ENCODE measurements around the gene RGS14. TPM values are rescaled to one million over a fixed set of nuclear protein-coding genes. Genes with fewer than 3 reads are reported as not detected.

The RGS14 gene
- total RNA-seq, 2 experiments from 2014 or later = 112 to 117 TPM

- DNase-seq (no peak), ATAC-seq (no peak)
- ChIA-PET CTCF (interaction anchor here (0.8 to 9.3 kb wide), 25 partner anchors 9 to 132 kb away, joined by 3 to 122 read pairs (median 3); partner anchors contain the start of genes LMAN2, PFN3, RGS14 and SLC34A1), POLR2A (interaction anchor here (0.5 to 1.3 kb wide), 2 partner anchors 17 to 59 kb away, joined by 4 read pairs; partner anchors contain the start of genes GRK6 and LMAN2)
- H3K9me3 Mint-ChIP-seq (ENCODE audit: insufficient read depth) = no peaks in the 10 kb centered on the region
- H3K4me3 Mint-ChIP-seq = no peak overlapping the region
- peaks cover 64% of the 10 kb centered on the region for H3K36me3 Mint-ChIP-seq (ENCODE audit: low read depth)
- H3K27me3 Mint-ChIP-seq (ENCODE audit: low read depth) = no peaks in the 10 kb centered on the region
- peak overlapping the region; percentile 6 for H3K27ac Mint-ChIP-seq
- peaks cover 73% of the 10 kb centered on the region for H3K4me1 Mint-ChIP-seq (ENCODE audit: low read depth)
Measured at GRCh38 chr5:177367981-177368868, 10.5 kb downstream of the RGS14 start.

GRCh38 chr5:177368869-177369644 lies 11.3 kb downstream of the RGS14 start:
- no peaks in the 10 kb centered on the region for H3K27me3 Mint-ChIP-seq (ENCODE audit: low read depth)
- peaks cover 70% of the 10 kb centered on the region for H3K36me3 Mint-ChIP-seq (ENCODE audit: low read depth)
- POLR2A ChIA-PET = interaction anchor here (0.5 to 1.3 kb wide), 3 partner anchors 10 to 58 kb away, joined by 4 to 6 read pairs (median 4); partner anchors contain the start of genes GRK6 and LMAN2
- CTCF ChIA-PET = interaction anchor here (0.7 to 9.3 kb wide), 28 partner anchors 9 to 133 kb away, joined by 3 to 122 read pairs (median 3); partner anchors contain the start of genes LMAN2, PFN3, RGS14 and SLC34A1
- no peak overlapping the region for H3K4me3 Mint-ChIP-seq
- peak; percentile 55 for DNase-seq
- no peak for ATAC-seq
- no peaks in the 10 kb centered on the region for H3K9me3 Mint-ChIP-seq (ENCODE audit: insufficient read depth)
- peak overlapping the region; percentile 51 for H3K27ac Mint-ChIP-seq
- peaks cover 74% of the 10 kb centered on the region for H3K4me1 Mint-ChIP-seq (ENCODE audit: low read depth)

- ATAC-seq (no peak), DNase-seq (no peak)
- peak overlapping the region; percentile 32 for H3K27ac Mint-ChIP-seq
- ChIA-PET POLR2A (interaction anchor here (0.8 to 4.0 kb wide), 3 partner anchors 9 to 20 kb away, joined by 3 to 18 read pairs (median 6); partner anchors contain the start of gene LMAN2), CTCF (interaction anchor here (0.7 to 9.3 kb wide), 35 partner anchors 8 to 134 kb away, joined by 3 to 122 read pairs (median 4); partner anchors contain the start of genes F12, LMAN2, MXD3 and PFN3)
- no peaks in the 10 kb centered on the region for H3K27me3 Mint-ChIP-seq (ENCODE audit: low read depth)
- H3K4me3 Mint-ChIP-seq = no peak overlapping the region
- H3K4me1 Mint-ChIP-seq (ENCODE audit: low read depth) = peaks cover 72% of the 10 kb centered on the region
- H3K36me3 Mint-ChIP-seq (ENCODE audit: low read depth) = peaks cover 71% of the 10 kb centered on the region
- H3K9me3 Mint-ChIP-seq (ENCODE audit: insufficient read depth) = no peaks in the 10 kb centered on the region
Measured at GRCh38 chr5:177369645-177370440, 12.1 kb downstream of the RGS14 start.

GRCh38 chr5:177370488-177371119 lies 12.9 kb downstream of the RGS14 start:
- peaks cover 70% of the 10 kb centered on the region for H3K4me1 Mint-ChIP-seq (ENCODE audit: low read depth)
- no peak overlapping the region for H3K27ac Mint-ChIP-seq
- H3K4me3 Mint-ChIP-seq = peak overlapping the region; percentile 31
- ChIA-PET POLR2A (interaction anchor here (0.6 to 4.0 kb wide), 4 partner anchors 8 to 114 kb away, joined by 3 to 18 read pairs (median 4); partner anchors contain the start of gene LMAN2), CTCF (interaction anchor here (0.7 to 9.3 kb wide), 20 partner anchors 7 to 256 kb away, joined by 3 to 122 read pairs (median 8); partner anchors contain the start of genes F12, LMAN2, MXD3 and PFN3)
- no peaks in the 10 kb centered on the region for H3K27me3 Mint-ChIP-seq (ENCODE audit: low read depth)
- no peaks in the 10 kb centered on the region for H3K9me3 Mint-ChIP-seq (ENCODE audit: insufficient read depth)
- ATAC-seq (peak; percentile 62), DNase-seq (peak; percentile 63)
- peaks cover 74% of the 10 kb centered on the region for H3K36me3 Mint-ChIP-seq (ENCODE audit: low read depth)

- ATAC-seq (no peak), DNase-seq (no peak)
- Mint-ChIP-seq H3K27ac (peak overlapping the region; percentile 80), H3K4me3 (peak overlapping the region; percentile 57), H3K4me1 (ENCODE audit: low read depth) (peaks cover 69% of the 10 kb centered on the region), H3K9me3 (ENCODE audit: insufficient read depth) (no peaks in the 10 kb centered on the region), H3K27me3 (ENCODE audit: low read depth) (no peaks in the 10 kb centered on the region), H3K36me3 (ENCODE audit: low read depth) (peaks cover 69% of the 10 kb centered on the region)
- ChIA-PET CTCF (interaction anchor here (1.1 to 9.3 kb wide), 19 partner anchors 8 to 258 kb away, joined by 3 to 122 read pairs (median 10); partner anchors contain the start of genes F12, LMAN2, MXD3 and PFN3), POLR2A (interaction anchor here (0.6 to 4.0 kb wide), 5 partner anchors 10 to 115 kb away, joined by 3 to 18 read pairs (median 5); partner anchors contain the start of genes LMAN2 and RGS14)
Measured at GRCh38 chr5:177371120-177372033, 13.7 kb downstream of the RGS14 start.

- Mint-ChIP-seq H3K27me3 (ENCODE audit: low read depth) (no peaks in the 10 kb centered on the region), H3K4me3 (peak overlapping the region; percentile 65), H3K27ac (peak overlapping the region; percentile 93), H3K4me1 (ENCODE audit: low read depth) (peaks cover 68% of the 10 kb centered on the region), H3K9me3 (ENCODE audit: insufficient read depth) (no peaks in the 10 kb centered on the region), H3K36me3 (ENCODE audit: low read depth) (peaks cover 64% of the 10 kb centered on the region)
- ATAC-seq = peak; percentile 48
- DNase-seq = peak; percentile 35
- POLR2A ChIA-PET = interaction anchor here (0.9 to 4.0 kb wide), 7 partner anchors 11 to 60 kb away, joined by 3 to 18 read pairs (median 5); partner anchors contain the start of genes LMAN2 and RGS14
- CTCF ChIA-PET = interaction anchor here (0.7 to 9.3 kb wide), 15 partner anchors 11 to 259 kb away, joined by 3 to 122 read pairs (median 10); partner anchors contain the start of genes MXD3, PFN3, RGS14 and SLC34A1
Measured at GRCh38 chr5:177372034-177372896, 14.5 kb downstream of the RGS14 start.

- H3K27ac Mint-ChIP-seq = peak overlapping the region; percentile 93
- H3K4me3 Mint-ChIP-seq = peak overlapping the region; percentile 65
- ChIA-PET POLR2A (interaction anchor here (0.9 to 4.0 kb wide), 6 partner anchors 10 to 60 kb away, joined by 3 to 18 read pairs (median 4); partner anchors contain the start of genes LMAN2 and RGS14), CTCF (interaction anchor here (0.7 to 9.3 kb wide), 11 partner anchors 10 to 128 kb away, joined by 3 to 122 read pairs (median 12); partner anchors contain the start of genes MXD3, PFN3, RGS14 and SLC34A1)
- H3K27me3 Mint-ChIP-seq (ENCODE audit: low read depth) = no peaks in the 10 kb centered on the region
- H3K9me3 Mint-ChIP-seq (ENCODE audit: insufficient read depth) = no peaks in the 10 kb centered on the region
- peaks cover 64% of the 10 kb centered on the region for H3K36me3 Mint-ChIP-seq (ENCODE audit: low read depth)
- H3K4me1 Mint-ChIP-seq (ENCODE audit: low read depth) = peaks cover 68% of the 10 kb centered on the region
- ATAC-seq = peak; percentile 28
- peak; percentile 35 for DNase-seq
Measured at GRCh38 chr5:177372910-177373309, 15.2 kb downstream of the RGS14 start.

GRCh38 chr5:177373806-177374205 lies 16.1 kb downstream of the RGS14 start:
- Mint-ChIP-seq H3K4me3 (no peak overlapping the region), H3K36me3 (ENCODE audit: low read depth) (peaks cover 56% of the 10 kb centered on the region), H3K27me3 (ENCODE audit: low read depth) (no peaks in the 10 kb centered on the region), H3K9me3 (ENCODE audit: insufficient read depth) (no peaks in the 10 kb centered on the region), H3K27ac (peak overlapping the region; percentile 93), H3K4me1 (ENCODE audit: low read depth) (peaks cover 60% of the 10 kb centered on the region)
- ChIA-PET CTCF (interaction anchor here (1.1 to 9.3 kb wide), 6 partner anchors 10 to 127 kb away, joined by 4 to 122 read pairs (median 38); partner anchors contain the start of genes PFN3, RGS14 and SLC34A1), POLR2A (interaction anchor here (1.1 to 4.0 kb wide), 2 partner anchors 9 to 23 kb away, joined by 3 to 18 read pairs; partner anchors contain the start of gene LMAN2)
- DNase-seq = no peak
- ATAC-seq = no peak

Data from activated CD8-positive, alpha-beta T cell treated with anti-CD3 and anti-CD28 coated beads, Interleukin-2, amount 10 ng/mL, durations not matched to agents 7 days and 5 days (primary cell).